Lower leg skin (tissue), 4 donors: ENCODE data around the gene TBX20. TPM values are rescaled to one million over a fixed set of nuclear protein-coding genes. Genes with fewer than 3 reads are reported as not detected.

Experiments
- DNase-seq, 2 donors: peaks; one replicate each; pipeline ENCODE4 v3.0.0-alpha.2; 2019; ENCODE audit warnings: low spot score in 2 of 2
- H3K4me3 ChIP-seq: fragments of 200-600 bp; sonication (generic); 2 replicates; pipeline ENCODE4 v1.5.1; 2017; ENCODE audit warnings: mild to moderate bottlenecking, low read depth; ENCODE audit not compliant: poor library complexity, severe bottlenecking
- CTCF ChIP-seq, 3 donors: fragments of 450-650 bp; IDR thresholded peaks; one replicate each; pipeline ENCODE4 v1.5.1; 2016; ENCODE audit warnings: antibody characterized with exemption in 3 of 3, mild to moderate bottlenecking in 3 of 3, moderate library complexity in 2 of 3
- POLR2A ChIP-seq, 2 donors: fragments of 450-650 bp; IDR thresholded peaks; one replicate each; pipeline ENCODE4 v1.6.1; 2016 to 2017; ENCODE audit warnings: antibody characterized with exemption in 2 of 2, mild to moderate bottlenecking in 1 of 2, moderate library complexity in 1 of 2
- WGBS, 2 donors: methylation state at CpG; one replicate each; pipeline ENCODE4 v1.1.5; 2018; 5-methylcytosine and 5-hydroxymethylcytosine counted together
- intact Hi-C: fragments of 100-400 bp; cut with DNase I; formaldehyde crosslinking; loops from one replicate; pipeline ENCODE4 v1.15.0; 2023; ENCODE audit warnings: low total_unique reads
- total RNA-seq, 4 donors: library from RNA; depleted of rRNA; stranded (reverse); fragments of >200 nt; gene quantifications; one replicate each; pipeline ENCODE4 v1.1.0, GENCODE V29; 2016

The TBX20 gene
- not detected for total RNA-seq

GRCh38 chr7:35253710-35254495 lies at the start of gene TBX20:
TBX20 (minus strand) TSS chr7:35254100; CDS start chr7:35253620, 480 bp downstream.
- TF ChIP-seq POLR2A (IDR thresholded peaks at IDR 0.05) (no peak), CTCF (IDR thresholded peaks at IDR 0.05) (no peak)
- 2 to 4% methylated on average over 31 to 50 of the region's 76 CpGs for WGBS, 2 donors
- intact Hi-C loops = no loop called here
- DNase-seq = no peak
- H3K4me3 ChIP-seq = no peak within 1 kb of the TSS

GRCh38 chr7:35289376-35289775 lies 35.5 kb upstream of the TBX20 start:
- TF ChIP-seq POLR2A (IDR thresholded peaks at IDR 0.05) (no peak), CTCF (IDR thresholded peaks at IDR 0.05) (no peak)
- no peak overlapping the region for H3K4me3 ChIP-seq
- no peak for DNase-seq
- intact Hi-C loops = no loop called here
- WGBS, 2 donors = 75 to 80% methylated on average over 6 of the region's 6 CpGs

GRCh38 chr7:35286986-35287385 lies 33.1 kb upstream of the TBX20 start:
- TF ChIP-seq POLR2A (IDR thresholded peaks at IDR 0.05) = no peak
- no peak for TF ChIP-seq CTCF (IDR thresholded peaks at IDR 0.05)
- intact Hi-C loops = no loop called here
- DNase-seq = no peak
- no peak overlapping the region for H3K4me3 ChIP-seq
- WGBS, 2 donors = 72 to 73% methylated on average over 3 of the region's 3 CpGs

GRCh38 chr7:35286422-35286821 lies 32.5 kb upstream of the TBX20 start:
- TF ChIP-seq CTCF (IDR thresholded peaks at IDR 0.05) (no peak), POLR2A (IDR thresholded peaks at IDR 0.05) (no peak)
- no peak overlapping the region for H3K4me3 ChIP-seq
- DNase-seq = no peak
- intact Hi-C loops = no loop called here

GRCh38 chr7:35285799-35286198 lies 31.9 kb upstream of the TBX20 start:
- intact Hi-C loops = no loop called here
- TF ChIP-seq CTCF (IDR thresholded peaks at IDR 0.05) = no peak
- no peak for TF ChIP-seq POLR2A (IDR thresholded peaks at IDR 0.05)
- WGBS, 2 donors = 44 to 45% methylated on average over 1 of the region's 1 CpG
- H3K4me3 ChIP-seq = no peak overlapping the region
- DNase-seq = no peak

- no peak overlapping the region for H3K4me3 ChIP-seq
- 38 to 60% methylated on average over 4 of the region's 4 CpGs for WGBS, 2 donors
- TF ChIP-seq CTCF (IDR thresholded peaks at IDR 0.05) (no peak), POLR2A (IDR thresholded peaks at IDR 0.05) (no peak)
- DNase-seq = no peak
- intact Hi-C loops = no loop called here
Observed at GRCh38 chr7:35280902-35281301, 27.0 kb upstream of the TBX20 start.
